Astrocyte (in vitro differentiated cells and primary cell): ENCODE measurements around the gene SVEP1.

Experiments used
- EZH2 ChIP-seq: IDR thresholded peaks from 2 replicates; pipeline ENCODE4 v1.6.1; 2012; ENCODE audit warnings: mild to moderate bottlenecking, low read length, inconsistent platforms; ENCODE audit not compliant: insufficient read depth
- TF ChIP-seq, protein P1 (sequence below): IDR thresholded peaks from 2 replicates; pipeline ENCODE4 v1.5.1; 2011; ENCODE audit warnings: low read depth, mild to moderate bottlenecking, inconsistent platforms, low read length, moderate library complexity; ENCODE audit not compliant: insufficient read depth

DNA sequence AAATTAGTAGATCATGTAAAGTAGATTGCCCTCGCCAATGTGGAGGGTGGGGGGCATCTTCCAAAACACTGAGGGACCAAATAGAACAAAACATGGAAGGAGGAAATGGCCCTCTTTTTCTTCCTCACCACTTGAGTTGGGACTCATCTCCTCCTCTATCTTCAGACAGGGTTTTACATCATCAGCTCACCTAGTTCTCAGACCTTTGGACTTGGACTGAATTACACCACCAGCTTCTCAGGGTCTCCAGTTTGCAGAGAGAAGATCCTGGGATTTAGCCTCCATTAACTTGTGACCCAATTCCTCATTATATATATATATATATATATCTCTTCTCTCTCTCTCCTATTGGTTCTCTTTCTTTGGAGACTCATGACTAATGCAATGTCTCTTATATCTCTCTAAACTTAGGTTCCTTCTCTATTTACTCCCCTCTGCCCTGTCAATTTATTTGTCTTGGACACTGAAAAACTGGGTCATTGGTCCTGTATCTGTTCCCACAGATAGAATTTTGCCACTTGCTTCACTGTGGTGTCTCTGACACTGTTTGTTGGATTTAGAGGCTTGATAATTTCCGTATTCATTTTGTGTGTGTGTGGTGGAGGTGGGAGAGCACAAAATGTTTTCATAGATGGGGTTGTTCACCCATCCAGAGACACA is 187.6 kb downstream of the SVEP1 start:
- TF ChIP-seq EZH2: no peak
- TF ChIP-seq, protein P1, sequence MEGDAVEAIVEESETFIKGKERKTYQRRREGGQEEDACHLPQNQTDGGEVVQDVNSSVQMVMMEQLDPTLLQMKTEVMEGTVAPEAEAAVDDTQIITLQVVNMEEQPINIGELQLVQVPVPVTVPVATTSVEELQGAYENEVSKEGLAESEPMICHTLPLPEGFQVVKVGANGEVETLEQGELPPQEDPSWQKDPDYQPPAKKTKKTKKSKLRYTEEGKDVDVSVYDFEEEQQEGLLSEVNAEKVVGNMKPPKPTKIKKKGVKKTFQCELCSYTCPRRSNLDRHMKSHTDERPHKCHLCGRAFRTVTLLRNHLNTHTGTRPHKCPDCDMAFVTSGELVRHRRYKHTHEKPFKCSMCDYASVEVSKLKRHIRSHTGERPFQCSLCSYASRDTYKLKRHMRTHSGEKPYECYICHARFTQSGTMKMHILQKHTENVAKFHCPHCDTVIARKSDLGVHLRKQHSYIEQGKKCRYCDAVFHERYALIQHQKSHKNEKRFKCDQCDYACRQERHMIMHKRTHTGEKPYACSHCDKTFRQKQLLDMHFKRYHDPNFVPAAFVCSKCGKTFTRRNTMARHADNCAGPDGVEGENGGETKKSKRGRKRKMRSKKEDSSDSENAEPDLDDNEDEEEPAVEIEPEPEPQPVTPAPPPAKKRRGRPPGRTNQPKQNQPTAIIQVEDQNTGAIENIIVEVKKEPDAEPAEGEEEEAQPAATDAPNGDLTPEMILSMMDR: no peak
